Measurements from ENCODE around the gene ANKS4B. TPM values are rescaled to one million over a fixed set of nuclear protein-coding genes. Genes with fewer than 3 reads are reported as not detected.

The ANKS4B gene
- polyA plus RNA-seq, 1 donor from 2014 or later = not detected

- Histone ChIP-seq H3K27me3 (ENCODE audit: insufficient read depth, low read depth, low read length) (peaks cover 38% of the 10 kb centered on the region), H3K9me2 (ENCODE audit: insufficient read depth, low read length) (no peaks in the 10 kb centered on the region), H4K20me1 (ENCODE audit: insufficient read depth) (no peaks in the 10 kb centered on the region), H3K9ac (ENCODE audit: low read length) (no peak overlapping the region), H3F3A (ENCODE audit: insufficient read depth, low read length, poor library complexity, severe bottlenecking) (no peaks in the 10 kb centered on the region), H2AFZ (ENCODE audit: low read depth, low read length) (no peak overlapping the region), H3K9me3 (ENCODE audit: low read length) (no peaks in the 10 kb centered on the region), H3K4me3 (ENCODE audit: low read length) (peak overlapping the region; percentile 73), H3K36me3 (ENCODE audit: insufficient read depth, low read length) (no peaks in the 10 kb centered on the region), H3K79me2 (replicated peaks; ENCODE audit: insufficient read depth, low read length) (no peaks in the 10 kb centered on the region), H3K27ac (ENCODE audit: low read length) (no peak overlapping the region), H3K4me2 (ENCODE audit: low read length) (peak overlapping the region; percentile 65)
- TF ChIP-seq, protein P1, sequence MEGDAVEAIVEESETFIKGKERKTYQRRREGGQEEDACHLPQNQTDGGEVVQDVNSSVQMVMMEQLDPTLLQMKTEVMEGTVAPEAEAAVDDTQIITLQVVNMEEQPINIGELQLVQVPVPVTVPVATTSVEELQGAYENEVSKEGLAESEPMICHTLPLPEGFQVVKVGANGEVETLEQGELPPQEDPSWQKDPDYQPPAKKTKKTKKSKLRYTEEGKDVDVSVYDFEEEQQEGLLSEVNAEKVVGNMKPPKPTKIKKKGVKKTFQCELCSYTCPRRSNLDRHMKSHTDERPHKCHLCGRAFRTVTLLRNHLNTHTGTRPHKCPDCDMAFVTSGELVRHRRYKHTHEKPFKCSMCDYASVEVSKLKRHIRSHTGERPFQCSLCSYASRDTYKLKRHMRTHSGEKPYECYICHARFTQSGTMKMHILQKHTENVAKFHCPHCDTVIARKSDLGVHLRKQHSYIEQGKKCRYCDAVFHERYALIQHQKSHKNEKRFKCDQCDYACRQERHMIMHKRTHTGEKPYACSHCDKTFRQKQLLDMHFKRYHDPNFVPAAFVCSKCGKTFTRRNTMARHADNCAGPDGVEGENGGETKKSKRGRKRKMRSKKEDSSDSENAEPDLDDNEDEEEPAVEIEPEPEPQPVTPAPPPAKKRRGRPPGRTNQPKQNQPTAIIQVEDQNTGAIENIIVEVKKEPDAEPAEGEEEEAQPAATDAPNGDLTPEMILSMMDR (IDR thresholded peaks at IDR 0.05; ENCODE audit: poor library complexity, severe bottlenecking) = peak; percentile 96
- TF ChIP-seq RAD21 (conservative IDR thresholded peaks at IDR 0.05) (peak; percentile 94), EZH2 (IDR thresholded peaks at IDR 0.05; ENCODE audit: borderline replicate concordance, insufficient read depth, low read length, poor library complexity, severe bottlenecking) (no peak), SMC3 (conservative IDR thresholded peaks at IDR 0.05; ENCODE audit: poor library complexity) (peak; percentile 96), POLR2AphosphoS5 (IDR thresholded peaks at IDR 0.05) (no peak), EP300 (conservative IDR thresholded peaks at IDR 0.05; ENCODE audit: poor library complexity, severe bottlenecking) (no peak), TAF1 (IDR thresholded peaks at IDR 0.05; ENCODE audit: low read depth) (no peak), MXI1 (conservative IDR thresholded peaks at IDR 0.05; ENCODE audit: poor library complexity, severe bottlenecking) (no peak)
- TF ChIP-seq, protein P2, sequence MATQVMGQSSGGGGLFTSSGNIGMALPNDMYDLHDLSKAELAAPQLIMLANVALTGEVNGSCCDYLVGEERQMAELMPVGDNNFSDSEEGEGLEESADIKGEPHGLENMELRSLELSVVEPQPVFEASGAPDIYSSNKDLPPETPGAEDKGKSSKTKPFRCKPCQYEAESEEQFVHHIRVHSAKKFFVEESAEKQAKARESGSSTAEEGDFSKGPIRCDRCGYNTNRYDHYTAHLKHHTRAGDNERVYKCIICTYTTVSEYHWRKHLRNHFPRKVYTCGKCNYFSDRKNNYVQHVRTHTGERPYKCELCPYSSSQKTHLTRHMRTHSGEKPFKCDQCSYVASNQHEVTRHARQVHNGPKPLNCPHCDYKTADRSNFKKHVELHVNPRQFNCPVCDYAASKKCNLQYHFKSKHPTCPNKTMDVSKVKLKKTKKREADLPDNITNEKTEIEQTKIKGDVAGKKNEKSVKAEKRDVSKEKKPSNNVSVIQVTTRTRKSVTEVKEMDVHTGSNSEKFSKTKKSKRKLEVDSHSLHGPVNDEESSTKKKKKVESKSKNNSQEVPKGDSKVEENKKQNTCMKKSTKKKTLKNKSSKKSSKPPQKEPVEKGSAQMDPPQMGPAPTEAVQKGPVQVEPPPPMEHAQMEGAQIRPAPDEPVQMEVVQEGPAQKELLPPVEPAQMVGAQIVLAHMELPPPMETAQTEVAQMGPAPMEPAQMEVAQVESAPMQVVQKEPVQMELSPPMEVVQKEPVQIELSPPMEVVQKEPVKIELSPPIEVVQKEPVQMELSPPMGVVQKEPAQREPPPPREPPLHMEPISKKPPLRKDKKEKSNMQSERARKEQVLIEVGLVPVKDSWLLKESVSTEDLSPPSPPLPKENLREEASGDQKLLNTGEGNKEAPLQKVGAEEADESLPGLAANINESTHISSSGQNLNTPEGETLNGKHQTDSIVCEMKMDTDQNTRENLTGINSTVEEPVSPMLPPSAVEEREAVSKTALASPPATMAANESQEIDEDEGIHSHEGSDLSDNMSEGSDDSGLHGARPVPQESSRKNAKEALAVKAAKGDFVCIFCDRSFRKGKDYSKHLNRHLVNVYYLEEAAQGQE (IDR thresholded peaks at IDR 0.05; ENCODE audit: borderline replicate concordance) = no peak
These were observed 67.0 kb downstream of the ANKS4B start for GRCh38 chr16:21300309-21301167.

DNA sequence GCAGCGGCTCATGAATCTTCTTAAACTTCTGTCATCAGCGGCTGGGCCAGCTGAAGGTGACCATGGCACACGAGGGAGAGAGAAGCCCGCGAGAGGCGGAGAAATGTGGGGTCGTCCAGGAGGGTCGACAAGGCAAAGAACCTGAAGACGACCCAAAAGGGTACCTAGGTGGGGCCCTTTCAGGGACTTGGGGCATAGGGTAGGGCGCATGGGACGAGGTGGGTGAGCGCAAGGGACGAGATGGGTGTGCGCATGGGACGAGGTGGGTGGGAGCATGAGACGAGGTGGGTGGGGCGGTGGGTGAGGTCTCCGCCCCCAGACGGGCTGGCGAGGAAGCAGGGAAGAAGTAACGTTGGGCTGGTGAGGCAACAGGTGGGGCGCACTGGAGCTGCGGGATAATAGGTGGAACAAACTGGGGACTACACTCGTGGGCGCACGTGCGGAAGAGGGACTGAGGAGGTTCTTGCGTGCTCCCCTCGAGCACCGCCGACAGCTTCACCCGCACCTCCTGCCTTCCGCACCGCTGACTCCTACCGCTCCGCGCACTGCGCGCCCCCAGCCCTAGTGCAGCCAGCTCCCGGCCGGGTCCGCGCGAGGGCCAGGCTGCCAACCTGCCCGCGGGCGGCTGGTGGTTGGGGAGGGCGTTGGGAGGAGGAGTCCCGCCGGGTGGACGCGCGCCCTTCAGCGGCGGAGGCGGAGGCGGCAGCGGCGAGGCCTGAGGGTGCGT lies 67.8 kb downstream of the ANKS4B start:
- H3K36me3 ChIP-seq (ENCODE audit: insufficient read depth, low read length) = no peaks in the 10 kb centered on the region
- peak; percentile 34 for TF ChIP-seq SMC3 (conservative IDR thresholded peaks at IDR 0.05; ENCODE audit: poor library complexity)
- TF ChIP-seq EZH2 (IDR thresholded peaks at IDR 0.05; ENCODE audit: borderline replicate concordance, insufficient read depth, low read length, poor library complexity, severe bottlenecking) = peak; percentile 55
- TF ChIP-seq, protein P1 (IDR thresholded peaks at IDR 0.05; ENCODE audit: poor library complexity, severe bottlenecking) = peak; percentile 41
- TF ChIP-seq MXI1 (conservative IDR thresholded peaks at IDR 0.05; ENCODE audit: poor library complexity, severe bottlenecking) = no peak
- H3F3A ChIP-seq (ENCODE audit: insufficient read depth, low read length, poor library complexity, severe bottlenecking) = no peaks in the 10 kb centered on the region
- H3K9me3 ChIP-seq (ENCODE audit: low read length) = no peaks in the 10 kb centered on the region
- no peaks in the 10 kb centered on the region for H4K20me1 ChIP-seq (ENCODE audit: insufficient read depth)
- H3K9me2 ChIP-seq (ENCODE audit: insufficient read depth, low read length) = no peaks in the 10 kb centered on the region
- no peaks in the 10 kb centered on the region for H3K79me2 ChIP-seq (replicated peaks; ENCODE audit: insufficient read depth, low read length)
- H2AFZ ChIP-seq (ENCODE audit: low read depth, low read length) = no peak overlapping the region
- peaks cover 38% of the 10 kb centered on the region for H3K27me3 ChIP-seq (ENCODE audit: insufficient read depth, low read depth, low read length)
- no peak overlapping the region for H3K9ac ChIP-seq (ENCODE audit: low read length)
- peak overlapping the region; percentile 65 for H3K4me2 ChIP-seq (ENCODE audit: low read length)
- H3K27ac ChIP-seq (ENCODE audit: low read length) = no peak overlapping the region
- peak overlapping the region; percentile 73 for H3K4me3 ChIP-seq (ENCODE audit: low read length)
